ENCODE results near the gene H2AZ2. TPM values are rescaled to one million over a fixed set of nuclear protein-coding genes. Genes with fewer than 3 reads are reported as not detected.
"Not testable (repeated sequence)": the region's sequence is repeated elsewhere in the genome, so short reads cannot be mapped to it uniquely, and the experiment has no call there.

The H2AZ2 gene
- total and polyA plus RNA-seq, 9 donors, result 110 to 185 (median 135) TPM

GRCh38 chr7:44849885-44850544 is 2.1 kb upstream of the H2AZ2 start:
- H3K36me3 ChIP-seq (ENCODE audit: control insufficient read depth, insufficient read depth, low read length), result no peaks in the 10 kb centered on the region
- peaks cover 10% of the 10 kb centered on the region for H3K4me1 ChIP-seq (ENCODE audit: control insufficient read depth, insufficient read depth, low read length)
- WGBS (ENCODE audit: insufficient coverage), result 80% methylated on average over 4 of the region's 5 CpGs
- DNase-seq, result no peak
- H3K4me3 ChIP-seq (ENCODE audit: low read length), result no peak overlapping the region
- no peaks in the 10 kb centered on the region for H3K9me3 ChIP-seq (replicated peaks; ENCODE audit: control insufficient read depth, low read depth, low read length)
- no peak overlapping the region for H3K27ac ChIP-seq (ENCODE audit: low read length)
- H3K27me3 ChIP-seq (ENCODE audit: control insufficient read depth, insufficient read depth, low read length), result no peaks in the 10 kb centered on the region

GRCh38 chr7:44849259-44849884 is 1.5 kb upstream of the H2AZ2 start:
- peak overlapping the region; percentile 35 for H3K4me3 ChIP-seq (ENCODE audit: low read length)
- H3K9me3 ChIP-seq (replicated peaks; ENCODE audit: control insufficient read depth, low read depth, low read length), result no peaks in the 10 kb centered on the region
- WGBS (ENCODE audit: insufficient coverage), result 100% methylated on average over 1 of the region's 10 CpGs
- DNase-seq, result no peak
- H3K27me3 ChIP-seq (ENCODE audit: control insufficient read depth, insufficient read depth, low read length), result no peaks in the 10 kb centered on the region
- peak overlapping the region; percentile 20 for H3K27ac ChIP-seq (ENCODE audit: low read length)
- H3K4me1 ChIP-seq (ENCODE audit: control insufficient read depth, insufficient read depth, low read length), result peaks cover 10% of the 10 kb centered on the region
- no peaks in the 10 kb centered on the region for H3K36me3 ChIP-seq (ENCODE audit: control insufficient read depth, insufficient read depth, low read length)

DNA sequence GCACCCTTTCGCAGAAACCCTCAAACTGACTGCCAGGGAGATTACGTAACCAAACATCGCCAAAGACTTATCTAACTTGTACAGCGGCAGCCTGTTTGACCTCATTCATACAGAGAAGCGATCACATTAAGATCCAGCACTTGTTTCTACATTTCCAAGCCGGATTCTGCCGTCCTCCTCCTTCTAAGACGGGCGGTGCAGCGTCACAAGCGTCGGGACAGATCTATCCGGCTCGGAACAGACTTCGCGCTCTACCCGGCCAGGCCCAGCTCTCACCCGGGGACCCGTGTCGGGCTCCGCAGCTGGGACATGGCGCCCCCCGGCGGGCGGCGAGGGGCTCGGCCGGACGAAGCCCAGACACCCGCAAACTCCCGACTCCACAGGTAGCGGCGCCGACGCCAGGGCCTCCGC is 373 bp downstream of the H2AZ2 start:
- WGBS (ENCODE audit: insufficient coverage), result 0% methylated on average over 36 of the region's 36 CpGs
- H3K27me3 ChIP-seq (ENCODE audit: control insufficient read depth, insufficient read depth, low read length), result no peaks in the 10 kb centered on the region
- peak overlapping the region; percentile 99 for H3K27ac ChIP-seq (ENCODE audit: low read length)
- peaks cover 2% of the 10 kb centered on the region for H3K36me3 ChIP-seq (ENCODE audit: control insufficient read depth, insufficient read depth, low read length)
- no peaks in the 10 kb centered on the region for H3K9me3 ChIP-seq (replicated peaks; ENCODE audit: control insufficient read depth, low read depth, low read length)
- H3K4me3 ChIP-seq (ENCODE audit: low read length), result peak overlapping the region; percentile 72
- H3K4me1 ChIP-seq (ENCODE audit: control insufficient read depth, insufficient read depth, low read length), result peaks cover 10% of the 10 kb centered on the region
- DNase-seq, result peak; percentile 96

GRCh38 chr7:44846816-44847508 is 925 bp downstream of the H2AZ2 start:
- no peaks in the 10 kb centered on the region for H3K27me3 ChIP-seq (ENCODE audit: control insufficient read depth, insufficient read depth, low read length)
- no peaks in the 10 kb centered on the region for H3K9me3 ChIP-seq (replicated peaks; ENCODE audit: control insufficient read depth, low read depth, low read length)
- 0% methylated on average over 5 of the region's 12 CpGs for WGBS (ENCODE audit: insufficient coverage)
- no peak for DNase-seq
- H3K27ac ChIP-seq (ENCODE audit: low read length), result peak overlapping the region; percentile 99
- peaks cover 3% of the 10 kb centered on the region for H3K36me3 ChIP-seq (ENCODE audit: control insufficient read depth, insufficient read depth, low read length)
- H3K4me1 ChIP-seq (ENCODE audit: control insufficient read depth, insufficient read depth, low read length), result peaks cover 10% of the 10 kb centered on the region
- peak overlapping the region; percentile 72 for H3K4me3 ChIP-seq (ENCODE audit: low read length)

DNA sequence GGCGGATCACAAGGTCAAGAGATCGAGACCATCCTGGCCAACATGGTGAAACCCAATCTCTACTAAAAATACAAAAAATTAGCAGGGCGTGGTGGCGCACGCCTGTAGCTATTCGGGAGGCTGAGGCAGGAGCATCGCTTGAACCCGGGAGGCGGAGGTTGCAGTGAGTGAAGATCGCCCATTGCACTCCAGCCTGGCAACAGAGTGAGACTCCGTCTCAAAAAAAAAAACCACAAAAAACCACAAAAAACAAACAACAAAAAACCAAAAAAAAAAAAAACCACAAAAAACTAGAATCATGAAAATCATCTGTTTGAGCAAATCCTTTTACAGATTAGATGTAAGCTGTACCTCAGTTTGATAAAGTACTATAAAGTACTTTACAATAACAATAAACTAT is 1.5 kb downstream of the H2AZ2 start:
- H3K4me1 ChIP-seq (ENCODE audit: control insufficient read depth, insufficient read depth, low read length); DNase-seq; H3K27me3 ChIP-seq (ENCODE audit: control insufficient read depth, insufficient read depth, low read length); H3K36me3 ChIP-seq (ENCODE audit: control insufficient read depth, insufficient read depth, low read length); H3K9me3 ChIP-seq (replicated peaks; ENCODE audit: control insufficient read depth, low read depth, low read length): not testable (repeated sequence)
- H3K4me3 ChIP-seq (ENCODE audit: low read length), result peak overlapping the region; percentile 72
- peak overlapping the region; percentile 99 for H3K27ac ChIP-seq (ENCODE audit: low read length)
- WGBS (ENCODE audit: insufficient coverage), result no CpG with 5 or more reads among the region's 11 CpGs

GRCh38 chr7:44845451-44845850 is 2.4 kb downstream of the H2AZ2 start:
- H3K27me3 ChIP-seq (ENCODE audit: control insufficient read depth, insufficient read depth, low read length), result no peaks in the 10 kb centered on the region
- H3K4me3 ChIP-seq (ENCODE audit: low read length), result no peak overlapping the region
- H3K4me1 ChIP-seq (ENCODE audit: control insufficient read depth, insufficient read depth, low read length), result peaks cover 10% of the 10 kb centered on the region
- H3K27ac ChIP-seq (ENCODE audit: low read length), result no peak overlapping the region
- no peaks in the 10 kb centered on the region for H3K9me3 ChIP-seq (replicated peaks; ENCODE audit: control insufficient read depth, low read depth, low read length)
- peaks cover 10% of the 10 kb centered on the region for H3K36me3 ChIP-seq (ENCODE audit: control insufficient read depth, insufficient read depth, low read length)
- DNase-seq, result no peak

DNA sequence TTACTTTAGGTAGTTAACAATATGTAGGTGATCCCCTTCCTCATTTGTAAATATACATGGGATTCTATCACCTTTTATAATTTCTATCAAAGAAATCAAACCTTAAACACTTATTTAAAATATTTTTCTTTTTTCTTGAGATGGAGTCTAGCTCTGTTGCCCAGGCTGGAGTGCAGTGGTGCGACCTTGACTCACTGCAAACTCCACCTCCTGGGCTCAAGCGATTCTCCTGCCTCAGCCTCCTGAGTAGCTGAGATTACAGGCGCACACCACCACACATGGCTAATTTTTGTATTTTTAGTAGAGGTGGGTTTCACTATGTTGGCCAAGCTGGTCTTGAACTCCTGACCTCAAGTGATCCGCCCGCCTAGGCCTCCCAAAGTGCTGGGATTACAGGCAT is 4.4 kb downstream of the H2AZ2 start:
- H3K36me3 ChIP-seq (ENCODE audit: control insufficient read depth, insufficient read depth, low read length), result peaks cover 21% of the 10 kb centered on the region
- H3K4me3 ChIP-seq (ENCODE audit: low read length); H3K27ac ChIP-seq (ENCODE audit: low read length); H3K4me1 ChIP-seq (ENCODE audit: control insufficient read depth, insufficient read depth, low read length); H3K27me3 ChIP-seq (ENCODE audit: control insufficient read depth, insufficient read depth, low read length); H3K9me3 ChIP-seq (replicated peaks; ENCODE audit: control insufficient read depth, low read depth, low read length); DNase-seq: not testable (repeated sequence)
- 90% methylated on average over 2 of the region's 5 CpGs for WGBS (ENCODE audit: insufficient coverage)

DNA sequence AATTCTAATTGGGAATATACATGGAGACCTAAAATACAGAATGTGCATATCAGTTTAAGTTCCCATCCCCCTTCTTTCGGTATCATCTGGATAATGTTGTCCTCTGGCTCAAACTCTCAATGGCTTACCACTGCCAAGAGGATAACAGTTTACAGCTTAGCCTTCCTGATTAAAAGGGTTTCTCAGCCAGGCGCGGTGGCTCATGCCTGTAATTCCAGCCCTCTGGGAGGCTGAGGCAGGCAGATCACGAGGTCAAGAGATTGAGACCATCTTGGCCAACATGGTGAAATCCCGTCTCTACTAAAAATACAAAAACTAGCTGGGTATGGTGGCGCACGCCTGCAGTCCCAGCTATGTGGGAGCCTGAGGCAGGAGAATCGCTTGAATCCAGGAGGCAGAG is 5.2 kb downstream of the H2AZ2 start:
- H3K9me3 ChIP-seq (replicated peaks; ENCODE audit: control insufficient read depth, low read depth, low read length); H3K4me3 ChIP-seq (ENCODE audit: low read length); DNase-seq; H3K27ac ChIP-seq (ENCODE audit: low read length); H3K4me1 ChIP-seq (ENCODE audit: control insufficient read depth, insufficient read depth, low read length); H3K27me3 ChIP-seq (ENCODE audit: control insufficient read depth, insufficient read depth, low read length): not testable (repeated sequence)
- WGBS (ENCODE audit: insufficient coverage), result no CpG with 5 or more reads among the region's 8 CpGs
- H3K36me3 ChIP-seq (ENCODE audit: control insufficient read depth, insufficient read depth, low read length), result peaks cover 24% of the 10 kb centered on the region

DNA sequence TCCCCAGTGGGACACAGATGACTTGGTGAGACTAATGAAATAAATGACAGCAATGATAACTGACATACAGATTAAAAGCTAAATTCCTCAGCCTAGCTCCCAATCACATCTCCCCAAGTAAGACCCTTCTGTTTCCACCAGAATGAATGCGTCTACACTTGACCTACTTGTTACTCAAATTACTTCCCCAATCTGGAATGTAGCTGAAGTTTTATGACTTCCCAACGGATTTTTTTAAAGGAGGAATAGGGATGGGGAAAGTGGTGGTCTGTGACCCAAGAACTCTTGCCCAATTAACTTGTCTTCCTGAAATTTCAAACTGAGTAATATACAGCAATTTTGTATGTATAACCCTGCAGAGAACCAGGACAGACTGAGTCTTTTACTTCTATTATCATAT is 9.1 kb downstream of the H2AZ2 start:
- Histone ChIP-seq H3K9me3 (replicated peaks; ENCODE audit: control insufficient read depth, low read depth, low read length) (no peaks in the 10 kb centered on the region), H3K27ac (ENCODE audit: low read length) (no peak overlapping the region), H3K4me1 (ENCODE audit: control insufficient read depth, insufficient read depth, low read length) (no peaks in the 10 kb centered on the region), H3K27me3 (ENCODE audit: control insufficient read depth, insufficient read depth, low read length) (no peaks in the 10 kb centered on the region), H3K4me3 (ENCODE audit: low read length) (no peak overlapping the region), H3K36me3 (ENCODE audit: control insufficient read depth, insufficient read depth, low read length) (peaks cover 40% of the 10 kb centered on the region)
- no peak for DNase-seq
- no CpG with 5 or more reads among the region's 2 CpGs for WGBS (ENCODE audit: insufficient coverage)

DNA sequence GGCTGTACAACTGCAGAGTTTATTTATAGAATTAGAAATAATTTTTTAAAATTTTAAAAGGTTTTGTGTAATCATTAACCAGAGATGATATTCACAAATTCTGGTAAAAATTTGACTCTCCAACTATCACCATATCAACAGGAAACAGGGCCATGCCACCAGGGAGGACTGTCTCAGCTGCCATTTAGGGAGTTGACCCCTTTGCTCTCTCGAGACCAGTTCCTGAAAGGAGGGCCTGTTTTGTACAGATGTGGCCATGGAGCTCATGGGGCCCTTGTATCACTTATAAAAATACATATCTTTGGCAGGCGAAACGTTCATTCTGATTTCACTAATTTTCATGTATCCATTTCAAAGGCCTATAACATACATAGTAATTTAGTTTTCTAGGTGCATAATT is 20.3 kb downstream of the H2AZ2 start:
- Histone ChIP-seq H3K27me3 (ENCODE audit: control insufficient read depth, insufficient read depth, low read length) (no peaks in the 10 kb centered on the region), H3K36me3 (ENCODE audit: control insufficient read depth, insufficient read depth, low read length) (peaks cover 43% of the 10 kb centered on the region), H3K4me1 (ENCODE audit: control insufficient read depth, insufficient read depth, low read length) (no peaks in the 10 kb centered on the region), H3K27ac (ENCODE audit: low read length) (no peak overlapping the region), H3K4me3 (ENCODE audit: low read length) (no peak overlapping the region), H3K9me3 (replicated peaks; ENCODE audit: control insufficient read depth, low read depth, low read length) (no peaks in the 10 kb centered on the region)
- no CpG with 5 or more reads among the region's 3 CpGs for WGBS (ENCODE audit: insufficient coverage)
- no peak for DNase-seq
